ENCODE measurements around the gene MRPS15. TPM values are rescaled to one million over a fixed set of nuclear protein-coding genes. Genes with fewer than 3 reads are reported as not detected.
"Not testable (repeated sequence)": the region's sequence is repeated elsewhere in the genome, so short reads cannot be mapped to it uniquely, and the experiment has no call there.

MRPS15 gene
- total RNA-seq, 1 donor from 2014 or later: 83.4 TPM

DNA sequence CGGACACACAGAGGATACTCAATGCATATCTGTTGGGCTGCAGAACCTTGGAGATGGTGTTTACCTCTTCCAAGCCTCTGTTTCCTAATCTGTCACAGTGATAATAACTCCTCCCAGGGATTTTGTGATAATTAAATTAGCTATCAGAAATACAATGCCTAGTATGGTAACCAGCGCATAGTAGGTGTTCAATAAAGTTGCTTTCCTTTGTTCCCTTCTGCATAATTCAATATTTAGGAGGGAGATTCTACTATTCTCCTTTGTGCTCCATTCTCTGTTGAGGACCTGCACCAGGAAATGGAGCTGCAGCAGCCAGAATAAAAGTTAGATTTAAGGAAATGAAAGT is 21.9 kb upstream of the MRPS15 start:
- no peak for DNase-seq (ENCODE audit: low spot score)

GRCh38 chr1:36484099-36484498 is 19.9 kb upstream of the MRPS15 start:
- DNase-seq (ENCODE audit: low spot score): peak; percentile 9

GRCh38 chr1:36482724-36483388 is 18.7 kb upstream of the MRPS15 start, which contains the start of gene CSF3R:
TSS of gene CSF3R (minus strand) at chr1:36482913. CDS start at chr1:36479496, 3,417 bp downstream.
- DNase-seq (ENCODE audit: low spot score): peak; percentile 85

- peak; percentile 82 for DNase-seq (ENCODE audit: low spot score)
Observed at GRCh38 chr1:36481771-36482723, 17.9 kb upstream of the MRPS15 start.

DNA sequence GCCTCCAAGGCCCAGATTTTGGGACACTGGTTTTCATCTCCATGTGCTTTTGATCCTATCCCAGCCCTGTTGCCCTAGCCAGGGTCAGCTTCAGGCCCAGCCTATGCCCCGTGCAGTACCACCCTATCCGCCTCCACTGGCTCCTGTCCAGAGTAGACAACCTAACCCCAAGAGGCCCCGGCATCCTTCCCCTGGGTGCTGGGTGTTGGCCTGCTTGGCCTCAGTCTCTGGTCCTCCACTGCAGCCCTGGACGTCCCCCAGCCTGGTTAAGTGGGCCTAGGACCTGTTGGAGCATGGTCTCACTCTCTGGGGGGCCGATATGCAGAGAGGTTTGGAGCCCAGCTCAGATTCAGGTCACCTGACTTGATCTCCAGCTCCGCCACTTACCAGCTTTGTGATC is 16.9 kb upstream of the MRPS15 start:
- DNase-seq (ENCODE audit: low spot score): peak; percentile 74

GRCh38 chr1:36480161-36480560 is 16.0 kb upstream of the MRPS15 start:
- peak; percentile 74 for DNase-seq (ENCODE audit: low spot score)

GRCh38 chr1:36479505-36480051 is 15.4 kb upstream of the MRPS15 start:
- DNase-seq (ENCODE audit: low spot score): no peak

GRCh38 chr1:36477615-36478014 is 13.4 kb upstream of the MRPS15 start:
- DNase-seq (ENCODE audit: low spot score): not testable (repeated sequence)

- DNase-seq (ENCODE audit: low spot score): no peak
Observed at GRCh38 chr1:36476945-36477344, 12.8 kb upstream of the MRPS15 start.

DNA sequence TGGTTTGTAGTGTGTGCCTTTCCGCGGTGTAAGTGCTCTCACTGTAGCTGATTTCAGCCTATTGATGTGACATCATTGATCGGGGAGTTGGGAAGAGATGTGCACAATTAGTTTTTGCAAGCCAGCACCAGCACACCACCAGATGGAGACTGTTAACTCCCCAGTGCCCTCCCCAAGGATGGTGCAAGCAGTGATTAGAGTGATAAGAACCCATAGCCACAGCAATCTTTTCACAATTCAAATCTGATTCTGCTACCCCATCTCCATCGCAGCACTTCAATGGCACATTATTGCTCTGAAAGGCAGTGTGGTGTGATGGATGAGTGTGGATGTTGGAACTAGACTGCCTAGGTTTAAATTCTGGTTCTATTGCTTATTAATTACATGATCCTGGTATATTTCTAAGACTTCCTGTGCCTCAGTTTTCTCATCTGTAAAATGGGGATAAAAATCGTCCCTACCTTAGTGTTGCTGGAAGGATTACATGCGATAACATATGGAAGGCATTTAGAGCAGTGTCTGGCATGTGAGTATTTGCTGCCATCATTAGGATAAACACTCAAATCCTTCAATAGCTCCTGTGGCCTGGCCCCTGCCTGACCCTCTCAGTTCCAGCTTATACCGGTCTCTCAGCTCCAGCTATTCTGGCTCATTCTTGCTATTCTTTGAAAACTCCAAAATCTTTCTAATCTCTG is 11.9 kb upstream of the MRPS15 start:
- no peak for DNase-seq (ENCODE audit: low spot score)

DNA sequence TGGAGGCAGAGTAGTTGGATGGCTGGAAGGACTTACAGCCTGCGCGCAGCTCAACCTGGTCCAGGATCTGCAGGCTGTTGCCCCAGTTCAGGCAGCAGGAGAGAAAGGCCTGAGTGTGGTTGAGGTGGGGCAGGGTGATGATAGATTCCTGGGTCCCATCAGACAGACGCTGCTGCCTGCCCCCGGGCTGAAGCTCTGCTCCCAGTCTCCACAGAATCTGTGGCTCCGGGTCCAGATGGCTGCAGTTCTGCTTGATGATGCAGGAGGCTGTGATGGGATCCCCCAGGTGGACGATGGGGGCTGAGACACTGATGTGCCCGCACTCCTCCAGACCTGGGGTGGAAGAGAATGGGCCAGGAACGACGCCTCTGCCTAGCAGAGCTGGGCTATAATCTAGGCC is 11.2 kb upstream of the MRPS15 start:
- DNase-seq (ENCODE audit: low spot score): no peak

DNA sequence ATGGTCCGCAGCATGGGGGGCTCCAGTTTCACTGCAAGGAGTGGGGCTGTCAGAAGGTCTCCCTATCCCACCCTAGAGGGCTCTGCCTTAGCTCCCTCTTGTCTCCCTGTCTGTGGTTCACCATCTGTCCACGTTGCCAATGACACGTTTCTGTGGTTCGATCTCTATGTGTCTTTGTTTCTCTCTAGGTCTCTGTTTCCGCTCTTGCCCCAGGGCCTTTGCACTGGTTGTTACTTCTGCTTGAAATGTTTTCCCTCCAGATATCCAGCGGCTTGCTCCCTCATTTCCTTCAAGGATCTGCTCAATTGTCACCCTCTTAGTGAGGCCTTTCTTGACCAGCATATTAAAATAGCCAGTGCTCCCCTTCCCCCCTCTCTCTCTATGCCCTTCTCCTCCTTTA is 8.5 kb upstream of the MRPS15 start:
- DNase-seq (ENCODE audit: low spot score): no peak

DNA sequence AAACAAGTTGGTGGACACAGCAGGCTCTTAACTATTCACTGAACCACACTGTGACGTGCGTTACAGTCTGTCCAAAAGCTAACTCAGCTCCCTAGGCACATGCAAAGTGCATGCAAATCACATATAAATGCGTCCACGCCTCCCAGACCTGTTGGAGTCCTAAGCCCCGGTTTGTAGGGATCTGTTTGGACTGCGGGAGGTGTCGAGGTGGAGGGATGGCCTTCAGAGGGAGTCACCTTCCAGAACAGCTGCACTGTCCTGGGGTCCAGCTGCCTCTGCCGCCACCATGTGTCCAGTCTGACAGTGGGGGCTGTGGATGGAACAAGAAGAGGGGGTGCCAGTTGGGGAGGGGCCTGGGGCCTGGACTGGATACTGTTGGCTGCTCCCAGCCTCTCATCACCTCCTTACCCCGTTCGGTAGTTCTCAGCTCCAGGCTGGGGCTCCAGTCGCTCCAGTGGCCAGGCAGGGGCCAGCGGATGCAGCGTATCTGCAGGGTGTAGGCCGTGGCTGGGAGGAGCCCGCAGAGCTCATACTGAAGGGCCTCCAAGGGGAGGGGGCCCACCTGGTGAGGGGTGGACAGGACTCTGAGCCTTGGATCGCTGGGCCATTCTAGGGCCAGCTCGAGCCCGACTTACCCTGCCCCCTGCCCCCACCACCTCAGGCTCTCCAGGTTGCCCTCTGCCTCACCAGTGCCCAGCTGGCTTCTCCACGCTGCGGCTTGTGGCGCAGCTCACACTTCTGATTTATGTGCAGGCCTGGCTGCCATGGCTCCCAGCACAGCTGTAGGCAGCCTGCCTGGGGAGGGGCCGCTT is 7.9 kb upstream of the MRPS15 start:
- no peak for DNase-seq (ENCODE audit: low spot score)

- DNase-seq (ENCODE audit: low spot score): no peak
Observed at GRCh38 chr1:36469163-36469562, 5.0 kb upstream of the MRPS15 start.

GRCh38 chr1:36467700-36468455 is 3.7 kb upstream of the MRPS15 start:
- DNase-seq (ENCODE audit: low spot score): no peak

GRCh38 chr1:36467027-36467410 is 2.8 kb upstream of the MRPS15 start:
- DNase-seq (ENCODE audit: low spot score): no peak

DNA sequence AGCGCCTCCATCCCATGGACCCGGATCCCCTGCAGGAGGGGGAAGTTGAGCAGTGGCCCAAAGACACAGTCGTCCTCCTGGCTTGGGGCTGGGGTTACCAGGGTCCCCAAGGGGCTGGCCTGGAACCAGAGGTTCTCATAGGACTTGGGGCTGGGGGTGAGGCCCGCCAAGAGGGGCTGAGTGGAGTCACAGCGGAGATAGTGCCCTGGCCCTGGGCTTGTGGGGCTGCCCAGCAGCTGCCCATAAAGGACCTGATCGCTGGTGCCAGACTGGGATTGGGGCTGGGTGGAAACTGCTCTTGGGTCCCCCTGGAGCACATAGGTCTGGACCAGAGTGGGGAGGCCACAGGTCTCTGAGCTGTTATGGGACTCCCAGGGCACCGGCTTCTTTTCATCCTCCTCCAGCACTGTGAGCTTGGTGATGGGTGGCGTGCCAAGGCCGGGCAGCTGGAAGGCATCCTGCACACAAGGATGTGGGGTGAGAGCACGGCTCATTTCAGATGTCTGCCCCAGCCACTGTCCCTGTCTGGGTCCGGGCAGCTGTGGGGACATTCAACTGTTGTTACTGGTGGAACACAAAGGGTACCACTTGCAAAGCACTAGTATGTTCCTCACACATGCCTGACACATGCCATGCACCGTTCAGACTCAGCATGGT is 2.3 kb upstream of the MRPS15 start:
- no peak for DNase-seq (ENCODE audit: low spot score)

GRCh38 chr1:36465731-36466369 is 1.7 kb upstream of the MRPS15 start:
- DNase-seq (ENCODE audit: low spot score): no peak
